GM11168 (cell line): ENCODE results near the gene CELF1.

Experiments
- in situ Hi-C: fragments of 300-500 bp; cut with MboI; formaldehyde crosslinking; loops from one replicate; pipeline ENCODE4 v1.12.0; 2022; ENCODE audit warnings: low sequenced_read_pairs; ENCODE audit not compliant: unreplicated experiment

The CELF1 gene

GRCh38 chr11:47514825-47515647, 37.9 kb downstream of the CELF1 start:
- in situ Hi-C loops: no loop called here

- in situ Hi-C loops: no loop called here
Measured at GRCh38 chr11:47512701-47513100, 40.2 kb downstream of the CELF1 start.

- in situ Hi-C loops: no loop called here
Measured at GRCh38 chr11:47511917-47512316, 41.0 kb downstream of the CELF1 start.

GRCh38 chr11:47510209-47510608, 42.7 kb downstream of the CELF1 start:
- in situ Hi-C loops: no loop called here

GRCh38 chr11:47509077-47509536, 43.8 kb downstream of the CELF1 start:
- in situ Hi-C loops: no loop called here

- in situ Hi-C loops: no loop called here
Measured at GRCh38 chr11:47508240-47508957, 44.5 kb downstream of the CELF1 start.

- in situ Hi-C loops: no loop called here
Measured at GRCh38 chr11:47507563-47508239, 45.2 kb downstream of the CELF1 start.

GRCh38 chr11:47506795-47507562, 46.0 kb downstream of the CELF1 start:
- in situ Hi-C loops: no loop called here

GRCh38 chr11:47506373-47506772, 46.6 kb downstream of the CELF1 start:
- in situ Hi-C loops: no loop called here

GRCh38 chr11:47504910-47505309, 48.0 kb downstream of the CELF1 start:
- in situ Hi-C loops: no loop called here

GRCh38 chr11:47503227-47503626, 49.7 kb downstream of the CELF1 start:
- in situ Hi-C loops: no loop called here

GRCh38 chr11:47502767-47503166, 50.2 kb downstream of the CELF1 start:
- in situ Hi-C loops: no loop called here

- in situ Hi-C loops: no loop called here
Measured at GRCh38 chr11:47501101-47501500, 51.8 kb downstream of the CELF1 start.

- in situ Hi-C loops: no loop called here
Measured at GRCh38 chr11:47500121-47500520, 52.8 kb downstream of the CELF1 start.

- in situ Hi-C loops: no loop called here
Measured at GRCh38 chr11:47499614-47500013, 53.3 kb downstream of the CELF1 start.

- in situ Hi-C loops: no loop called here
Measured at GRCh38 chr11:47499161-47499560, 53.8 kb downstream of the CELF1 start.

- in situ Hi-C loops: no loop called here
Measured at GRCh38 chr11:47498584-47499152, 54.3 kb downstream of the CELF1 start.

GRCh38 chr11:47498149-47498548, 54.8 kb downstream of the CELF1 start:
- in situ Hi-C loops: no loop called here

GRCh38 chr11:47496808-47497207, 56.1 kb downstream of the CELF1 start:
- in situ Hi-C loops: no loop called here

GRCh38 chr11:47495856-47496217, 57.1 kb downstream of the CELF1 start:
- in situ Hi-C loops: no loop called here
